ENCODE measurements around the gene NPBWR2. TPM values are rescaled to one million over a fixed set of nuclear protein-coding genes. Genes with fewer than 3 reads are reported as not detected.

NPBWR2 gene
- total and polyA plus RNA-seq, 9 of the 15 experiments (the other 6 are each of a cell fraction or from before 2014, with no cell fraction given) = not detected

GRCh38 chr20:64146301-64146935 lies 39.1 kb upstream of the NPBWR2 start:
- intact Hi-C loops (cut with micrococcal nuclease) (no loop called here), in situ Hi-C loops (cut with MboI) (no loop called here)
- H3K9me3 ChIP-seq (replicated peaks; ENCODE audit: control insufficient read depth, insufficient read depth, low read depth, low read length) = peaks cover 19% of the 10 kb centered on the region
- no peaks in the 10 kb centered on the region for H4K20me1 ChIP-seq (replicated peaks; ENCODE audit: control insufficient read depth, insufficient read depth, low read length)
- no peak overlapping the region for H3K27ac ChIP-seq (ENCODE audit: extremely low read depth, low read depth, low read length)
- CTCF ChIA-PET (ENCODE audit: low intra/inter-chr PET ratio) = no interaction called here
- DNase-seq (ENCODE audit: extremely low read depth in 1 of 4, low spot score in 3 of 4) (no peak), FAIRE-seq (no peak), ATAC-seq (no peak)
- BruUV-seq (replicated peaks) = no TSS peak
- no peak overlapping the region for H3K4me3 ChIP-seq
- no peaks in the 10 kb centered on the region for H3K36me3 ChIP-seq (ENCODE audit: control insufficient read depth, insufficient read depth, low read length)
- H3K27me3 ChIP-seq (ENCODE audit: control insufficient read depth in 2 of 2, insufficient read depth in 2 of 2, low read length in 2 of 2) = peaks cover under 1 to 27% of the 10 kb centered on the region in 2 experiments; a peak in 3 of 5 replicates
- no peaks in the 10 kb centered on the region for H3K79me2 ChIP-seq (ENCODE audit: control insufficient read depth, insufficient read depth, low read length)
- H3K9ac ChIP-seq (ENCODE audit: insufficient read depth in 1 of 2, low read depth in 2 of 2, low read length in 2 of 2) = no peak overlapping the region
- H3K4me1 ChIP-seq (replicated peaks in 1 of 2; ENCODE audit: control insufficient read depth in 2 of 2, insufficient read depth in 2 of 2, low read length in 2 of 2) = no peaks in the 10 kb centered on the region
- H3K4me2 ChIP-seq (ENCODE audit: insufficient read depth, low read length) = no peak overlapping the region
- H3K9me1 ChIP-seq (ENCODE audit: control insufficient read depth, insufficient read depth, low read length) = no peaks in the 10 kb centered on the region
- no peak overlapping the region for H2AFZ ChIP-seq (ENCODE audit: low read depth, low read length)
- WGBS (ENCODE audit: insufficient coverage, low coverage, missing lambda C conversion rate) = 5% methylated on average over 6 of the region's 7 CpGs
- POLR2A ChIA-PET = interaction anchor here (0.6 kb wide), 1 partner anchor 457 kb away, joined by 3 read pairs; no protein-coding TSS in a partner anchor
- TF ChIP-seq ZNF274 (IDR thresholded peaks at IDR 0.05; ENCODE audit: borderline replicate concordance, low read depth, low read length) (no peak), BCLAF1 (IDR thresholded peaks at IDR 0.05; ENCODE audit: borderline replicate concordance in 1 of 2, control insufficient read depth in 1 of 2, low read depth in 2 of 2, low read length in 1 of 2) (no peak), SMAD3 (CRISPR knock-in tag; conservative IDR thresholded peaks at IDR 0.05) (no peak), ZNF75A (CRISPR knock-in tag; IDR thresholded peaks at IDR 0.05) (no peak), ZNF224 (CRISPR knock-in tag; IDR thresholded peaks at IDR 0.05) (no peak), GMEB1 (CRISPR knock-in tag; IDR thresholded peaks at IDR 0.05) (no peak), ZNF133 (CRISPR knock-in tag; IDR thresholded peaks at IDR 0.05) (no peak), CBX5 (IDR thresholded peaks at IDR 0.05; ENCODE audit: borderline replicate concordance, low read depth) (no peak), GABPA (tag; conservative IDR thresholded peaks at IDR 0.05; ENCODE audit: low read depth) (no peak), LARP7 (IDR thresholded peaks at IDR 0.05) (no peak), RNF219 (CRISPR knock-in tag; IDR thresholded peaks at IDR 0.05) (no peak), RBM39 (optimal IDR thresholded peaks at IDR 0.05; ENCODE audit: low read depth, low read length) (no peak), ZC3H4 (CRISPR knock-in tag; IDR thresholded peaks at IDR 0.05; ENCODE audit: borderline replicate concordance) (no peak), ARHGAP35 (IDR thresholded peaks at IDR 0.05; ENCODE audit: partially characterized antibody) (no peak)
